ENCODE measurements around the gene SMC4.
"Not testable (repeated sequence)": the region's sequence is repeated elsewhere in the genome, so short reads cannot be mapped to it uniquely, and the experiment has no call there.

The SMC4 gene

GRCh38 chr3:160446522-160447056, 47.1 kb downstream of the SMC4 start:
- TF ChIP-seq ZNF274 (IDR thresholded peaks at IDR 0.05; ENCODE audit: low read depth, low read length) = no peak
- H3K4me3 ChIP-seq (ENCODE audit: low read length) = no peak overlapping the region

GRCh38 chr3:160447544-160447943, 48.1 kb downstream of the SMC4 start:
- H3K4me3 ChIP-seq (ENCODE audit: low read length) = no peak overlapping the region; the same call in 1 of the 2 replicates

GRCh38 chr3:160448845-160449635, 49.6 kb downstream of the SMC4 start:
- no peak for TF ChIP-seq ZNF274 (IDR thresholded peaks at IDR 0.05; ENCODE audit: low read depth, low read length)
- peak overlapping the region; percentile 78 for H3K4me3 ChIP-seq (ENCODE audit: low read length)

More at GRCh38 chr3:160447544-160447943, 48.1 kb downstream of the SMC4 start:
- TF ChIP-seq ZNF274 (IDR thresholded peaks at IDR 0.05; ENCODE audit: low read depth, low read length) = no peak

- H3K4me3 ChIP-seq (ENCODE audit: low read length) = peak within 1 kb of the TSS; percentile 78
- no peak for TF ChIP-seq ZNF274 (IDR thresholded peaks at IDR 0.05; ENCODE audit: low read depth, low read length)
Observed at GRCh38 chr3:160449636-160450598, 50.5 kb downstream of the SMC4 start, which contains the start of gene TRIM59. TRIM59 (minus strand) TSS chr3:160449786; CDS start chr3:160439183, 10,603 bp downstream.

GRCh38 chr3:160450846-160451245, 51.4 kb downstream of the SMC4 start:
- TF ChIP-seq ZNF274 (IDR thresholded peaks at IDR 0.05; ENCODE audit: low read depth, low read length) = no peak
- H3K4me3 ChIP-seq (ENCODE audit: low read length) = no peak overlapping the region

- TF ChIP-seq ZNF274 (IDR thresholded peaks at IDR 0.05; ENCODE audit: low read depth, low read length) = no peak
- H3K4me3 ChIP-seq (ENCODE audit: low read length) = no peak overlapping the region
Observed at GRCh38 chr3:160451602-160452001, 52.2 kb downstream of the SMC4 start.

- not testable (repeated sequence) for H3K4me3 ChIP-seq (ENCODE audit: low read length)
Observed at GRCh38 chr3:160452251-160452650, 52.8 kb downstream of the SMC4 start.

GRCh38 chr3:160454995-160455394, 55.5 kb downstream of the SMC4 start:
- H3K4me3 ChIP-seq (ENCODE audit: low read length) = no peak overlapping the region
- TF ChIP-seq ZNF274 (IDR thresholded peaks at IDR 0.05; ENCODE audit: low read depth, low read length) = no peak

- no peak for TF ChIP-seq ZNF274 (IDR thresholded peaks at IDR 0.05; ENCODE audit: low read depth, low read length)
Observed at GRCh38 chr3:160455846-160456245, 56.4 kb downstream of the SMC4 start.

GRCh38 chr3:160458151-160458550, 58.7 kb downstream of the SMC4 start:
- no peak overlapping the region for H3K4me3 ChIP-seq (ENCODE audit: low read length)
- TF ChIP-seq ZNF274 (IDR thresholded peaks at IDR 0.05; ENCODE audit: low read depth, low read length) = no peak

More at GRCh38 chr3:160455846-160456245, 56.4 kb downstream of the SMC4 start:
- no peak overlapping the region for H3K4me3 ChIP-seq (ENCODE audit: low read length)

- H3K4me3 ChIP-seq (ENCODE audit: low read length) = no peak overlapping the region
- no peak for TF ChIP-seq ZNF274 (IDR thresholded peaks at IDR 0.05; ENCODE audit: low read depth, low read length)
Observed at GRCh38 chr3:160459450-160459970, 60.1 kb downstream of the SMC4 start.

- TF ChIP-seq ZNF274 (IDR thresholded peaks at IDR 0.05; ENCODE audit: low read depth, low read length) = no peak
- no peak overlapping the region for H3K4me3 ChIP-seq (ENCODE audit: low read length)
Observed at GRCh38 chr3:160460033-160460432, 60.6 kb downstream of the SMC4 start.

GRCh38 chr3:160464321-160464720, 64.9 kb downstream of the SMC4 start:
- no peak for TF ChIP-seq ZNF274 (IDR thresholded peaks at IDR 0.05; ENCODE audit: low read depth, low read length)
- H3K4me3 ChIP-seq (ENCODE audit: low read length) = no peak overlapping the region

- H3K4me3 ChIP-seq (ENCODE audit: low read length) = no peak overlapping the region
- no peak for TF ChIP-seq ZNF274 (IDR thresholded peaks at IDR 0.05; ENCODE audit: low read depth, low read length)
Observed at GRCh38 chr3:160464971-160465370, 65.5 kb downstream of the SMC4 start.

Measured in GM08714 (cell line).